ENCODE results near the gene DEGS2.

Gene DEGS2

DNA sequence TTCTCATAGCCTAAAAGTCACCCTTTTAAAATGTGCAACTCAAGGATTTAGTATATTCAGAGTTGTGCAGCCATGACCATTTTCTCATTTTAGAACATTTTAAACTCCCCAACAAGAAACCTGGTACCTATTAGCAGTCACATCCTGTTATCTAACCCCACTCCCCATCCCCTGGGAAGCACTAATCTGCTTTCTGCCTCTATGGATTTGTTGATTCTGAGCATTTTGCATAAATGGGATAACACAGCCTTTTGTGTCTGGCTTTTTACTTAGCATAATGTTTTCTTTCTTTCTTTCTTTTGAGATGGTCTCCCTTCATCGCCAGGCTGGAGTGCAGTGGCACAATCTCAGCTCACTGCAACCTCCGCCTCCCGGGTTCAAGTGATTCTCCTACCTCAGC, 40.9 kb upstream of the DEGS2 start:
- H3K4me3 ChIP-seq (ENCODE audit: low read depth, low read length) = no peak overlapping the region
- TF ChIP-seq, protein P1, sequence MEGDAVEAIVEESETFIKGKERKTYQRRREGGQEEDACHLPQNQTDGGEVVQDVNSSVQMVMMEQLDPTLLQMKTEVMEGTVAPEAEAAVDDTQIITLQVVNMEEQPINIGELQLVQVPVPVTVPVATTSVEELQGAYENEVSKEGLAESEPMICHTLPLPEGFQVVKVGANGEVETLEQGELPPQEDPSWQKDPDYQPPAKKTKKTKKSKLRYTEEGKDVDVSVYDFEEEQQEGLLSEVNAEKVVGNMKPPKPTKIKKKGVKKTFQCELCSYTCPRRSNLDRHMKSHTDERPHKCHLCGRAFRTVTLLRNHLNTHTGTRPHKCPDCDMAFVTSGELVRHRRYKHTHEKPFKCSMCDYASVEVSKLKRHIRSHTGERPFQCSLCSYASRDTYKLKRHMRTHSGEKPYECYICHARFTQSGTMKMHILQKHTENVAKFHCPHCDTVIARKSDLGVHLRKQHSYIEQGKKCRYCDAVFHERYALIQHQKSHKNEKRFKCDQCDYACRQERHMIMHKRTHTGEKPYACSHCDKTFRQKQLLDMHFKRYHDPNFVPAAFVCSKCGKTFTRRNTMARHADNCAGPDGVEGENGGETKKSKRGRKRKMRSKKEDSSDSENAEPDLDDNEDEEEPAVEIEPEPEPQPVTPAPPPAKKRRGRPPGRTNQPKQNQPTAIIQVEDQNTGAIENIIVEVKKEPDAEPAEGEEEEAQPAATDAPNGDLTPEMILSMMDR (IDR thresholded peaks at IDR 0.05; ENCODE audit: borderline replicate concordance, insufficient read depth, low read depth, low read length) = no peak

DNA sequence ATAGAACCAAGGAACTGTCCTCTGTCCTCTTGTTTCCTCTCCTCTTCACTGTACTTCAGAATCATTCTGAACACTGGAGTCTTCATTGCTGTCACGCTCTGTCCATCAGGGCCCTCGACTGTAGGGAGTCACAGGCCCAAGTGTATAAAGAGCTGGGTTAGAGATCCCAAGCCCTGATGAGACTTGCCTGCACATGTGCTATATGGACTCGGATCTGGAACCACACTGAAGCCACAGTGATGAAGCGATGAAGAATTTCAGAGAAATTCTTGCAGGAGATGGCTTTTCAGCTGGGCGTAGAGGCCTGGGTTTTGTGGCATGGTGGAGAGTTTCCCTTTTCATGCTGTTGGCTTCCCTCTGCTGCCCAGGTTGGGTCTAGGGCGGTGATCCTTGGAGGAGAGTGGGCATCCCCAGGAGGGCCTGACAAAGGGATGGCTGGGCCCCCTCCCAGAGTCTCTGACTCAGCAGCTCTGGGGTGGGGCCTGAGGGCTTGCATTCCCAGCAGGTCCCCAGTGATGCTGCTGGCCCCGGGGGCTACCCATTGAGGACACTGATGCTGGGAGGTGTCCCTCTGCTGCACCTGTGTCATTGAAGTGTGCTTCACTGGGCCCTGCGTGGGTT, 39.9 kb upstream of the DEGS2 start:
- TF ChIP-seq, protein P1 (IDR thresholded peaks at IDR 0.05; ENCODE audit: borderline replicate concordance, insufficient read depth, low read depth, low read length) = no peak
- H3K4me3 ChIP-seq (ENCODE audit: low read depth, low read length) = no peak overlapping the region

GRCh38 chr14:100193417-100194357, 34.2 kb upstream of the DEGS2 start:
- TF ChIP-seq, protein P1 (IDR thresholded peaks at IDR 0.05; ENCODE audit: borderline replicate concordance, insufficient read depth, low read depth, low read length) = peak; percentile 25; the same call in 1 of the 2 replicates
- peak overlapping the region; percentile 33 for H3K4me3 ChIP-seq (ENCODE audit: low read depth, low read length)

DNA sequence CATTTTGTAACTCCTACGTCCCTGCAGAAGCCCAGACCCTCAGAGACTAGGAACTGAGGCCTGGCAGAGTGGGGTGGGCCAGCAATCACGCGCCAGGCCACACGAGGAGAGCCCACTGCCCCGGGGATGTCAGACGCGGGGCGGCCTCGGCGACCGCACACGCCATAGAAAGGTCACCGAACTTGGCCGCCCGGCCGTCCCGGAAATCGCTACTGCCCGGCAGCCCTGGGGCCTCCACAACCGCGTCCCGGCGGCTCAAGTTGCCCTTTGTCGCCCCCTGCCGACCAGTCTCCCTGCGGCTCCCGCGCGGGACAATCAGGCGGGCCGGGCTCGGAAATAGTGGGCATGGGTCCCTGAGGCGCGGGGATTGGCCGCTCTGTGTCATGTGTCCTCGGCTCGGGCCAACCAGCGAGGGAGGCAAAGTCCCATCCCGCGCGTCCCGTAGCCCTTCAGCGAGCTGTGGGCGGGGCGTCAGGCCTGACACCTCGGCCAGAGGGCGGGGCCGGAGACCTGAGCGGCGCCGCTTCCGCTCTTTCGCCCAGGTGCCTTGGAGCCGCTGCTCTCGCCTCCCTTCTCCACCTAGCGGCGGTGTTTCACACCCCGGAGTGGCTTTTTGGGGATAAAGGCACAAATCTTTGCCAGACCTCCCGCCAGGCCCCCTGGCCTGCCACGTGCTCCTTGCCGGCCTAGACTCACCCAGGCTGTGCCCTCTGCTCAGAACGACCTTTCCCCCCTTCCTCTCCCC, 33.4 kb upstream of the DEGS2 start:
- TF ChIP-seq, protein P1 (IDR thresholded peaks at IDR 0.05; ENCODE audit: borderline replicate concordance, insufficient read depth, low read depth, low read length) = peak; percentile 79
- peak overlapping the region; percentile 52 for H3K4me3 ChIP-seq (ENCODE audit: low read depth, low read length)

- peak overlapping the region; percentile 52 for H3K4me3 ChIP-seq (ENCODE audit: low read depth, low read length)
Observed at GRCh38 chr14:100192250-100192671, 32.8 kb upstream of the DEGS2 start.

GRCh38 chr14:100191584-100192249, 32.3 kb upstream of the DEGS2 start:
- no peak overlapping the region for H3K4me3 ChIP-seq (ENCODE audit: low read depth, low read length)
- TF ChIP-seq, protein P1 (IDR thresholded peaks at IDR 0.05; ENCODE audit: borderline replicate concordance, insufficient read depth, low read depth, low read length) = no peak

More at GRCh38 chr14:100192250-100192671, 32.8 kb upstream of the DEGS2 start:
- TF ChIP-seq, protein P1 (IDR thresholded peaks at IDR 0.05; ENCODE audit: borderline replicate concordance, insufficient read depth, low read depth, low read length) = no peak

Measured in GM12875 (cell line).